GM13976 (cell line): ENCODE results near the gene RTRAF.

Experiments used
- DNase-seq: peaks from one replicate; pipeline ENCODE4 v3.0.0; 2012; ENCODE audit warnings: low spot score
- in situ Hi-C: fragments of 300-500 bp; cut with MboI; formaldehyde crosslinking; loops from one replicate; pipeline ENCODE4 v1.12.0; 2022; ENCODE audit warnings: low sequenced_read_pairs, mixed read lengths, inconsistent platforms; ENCODE audit not compliant: unreplicated experiment
- TF ChIP-seq, protein P1 (sequence below): IDR thresholded peaks from 2 replicates; pipeline ENCODE4 v1.5.1; 2012; ENCODE audit warnings: borderline replicate concordance, mild to moderate bottlenecking; ENCODE audit not compliant: insufficient read depth; ENCODE audit errors: extremely low read depth, missing control alignments, control extremely low read depth

RTRAF gene

DNA sequence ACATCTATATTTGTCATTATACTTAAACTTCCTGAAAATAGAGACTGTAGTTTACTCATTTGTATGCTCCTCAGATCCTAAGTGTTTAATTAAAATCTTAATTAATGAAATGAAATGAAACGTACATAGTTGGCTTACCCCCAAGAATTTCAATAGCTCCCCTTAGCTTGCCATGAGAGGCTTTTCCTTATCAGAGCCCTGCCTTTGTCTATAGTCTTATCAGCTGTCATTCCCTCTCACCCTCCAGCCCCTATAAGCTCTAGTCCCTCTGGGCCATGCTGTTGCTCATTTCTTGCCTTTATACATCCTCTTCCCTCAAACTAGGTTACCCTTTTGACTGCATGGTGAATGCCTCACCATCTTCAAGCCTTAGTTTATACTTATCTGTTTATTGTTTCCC, 1.1 kb upstream of the RTRAF start:
- no peak for DNase-seq
- TF ChIP-seq, protein P1, sequence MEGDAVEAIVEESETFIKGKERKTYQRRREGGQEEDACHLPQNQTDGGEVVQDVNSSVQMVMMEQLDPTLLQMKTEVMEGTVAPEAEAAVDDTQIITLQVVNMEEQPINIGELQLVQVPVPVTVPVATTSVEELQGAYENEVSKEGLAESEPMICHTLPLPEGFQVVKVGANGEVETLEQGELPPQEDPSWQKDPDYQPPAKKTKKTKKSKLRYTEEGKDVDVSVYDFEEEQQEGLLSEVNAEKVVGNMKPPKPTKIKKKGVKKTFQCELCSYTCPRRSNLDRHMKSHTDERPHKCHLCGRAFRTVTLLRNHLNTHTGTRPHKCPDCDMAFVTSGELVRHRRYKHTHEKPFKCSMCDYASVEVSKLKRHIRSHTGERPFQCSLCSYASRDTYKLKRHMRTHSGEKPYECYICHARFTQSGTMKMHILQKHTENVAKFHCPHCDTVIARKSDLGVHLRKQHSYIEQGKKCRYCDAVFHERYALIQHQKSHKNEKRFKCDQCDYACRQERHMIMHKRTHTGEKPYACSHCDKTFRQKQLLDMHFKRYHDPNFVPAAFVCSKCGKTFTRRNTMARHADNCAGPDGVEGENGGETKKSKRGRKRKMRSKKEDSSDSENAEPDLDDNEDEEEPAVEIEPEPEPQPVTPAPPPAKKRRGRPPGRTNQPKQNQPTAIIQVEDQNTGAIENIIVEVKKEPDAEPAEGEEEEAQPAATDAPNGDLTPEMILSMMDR = no peak
- in situ Hi-C loops = no loop called here

DNA sequence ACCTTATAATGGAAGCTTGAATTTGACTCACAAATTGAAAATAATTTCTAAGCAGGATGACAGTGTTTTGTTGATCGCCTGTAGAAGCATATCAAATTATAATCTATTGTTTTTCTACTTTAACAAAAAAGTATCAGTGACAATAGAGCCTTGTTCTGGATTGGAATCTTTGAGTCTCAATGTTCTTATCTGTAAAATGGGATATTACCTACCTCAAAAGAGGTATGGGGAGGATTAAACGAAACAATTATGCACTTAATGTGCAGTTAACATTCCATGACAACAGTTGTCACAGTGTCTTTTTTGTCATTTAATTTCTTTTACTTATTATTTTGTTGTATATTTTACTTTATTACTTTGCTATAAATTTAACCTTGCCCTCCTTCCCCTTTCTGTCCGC, 1.1 kb downstream of the RTRAF start:
- no peak for DNase-seq
- in situ Hi-C loops = no loop called here
- TF ChIP-seq, protein P1 = no peak

DNA sequence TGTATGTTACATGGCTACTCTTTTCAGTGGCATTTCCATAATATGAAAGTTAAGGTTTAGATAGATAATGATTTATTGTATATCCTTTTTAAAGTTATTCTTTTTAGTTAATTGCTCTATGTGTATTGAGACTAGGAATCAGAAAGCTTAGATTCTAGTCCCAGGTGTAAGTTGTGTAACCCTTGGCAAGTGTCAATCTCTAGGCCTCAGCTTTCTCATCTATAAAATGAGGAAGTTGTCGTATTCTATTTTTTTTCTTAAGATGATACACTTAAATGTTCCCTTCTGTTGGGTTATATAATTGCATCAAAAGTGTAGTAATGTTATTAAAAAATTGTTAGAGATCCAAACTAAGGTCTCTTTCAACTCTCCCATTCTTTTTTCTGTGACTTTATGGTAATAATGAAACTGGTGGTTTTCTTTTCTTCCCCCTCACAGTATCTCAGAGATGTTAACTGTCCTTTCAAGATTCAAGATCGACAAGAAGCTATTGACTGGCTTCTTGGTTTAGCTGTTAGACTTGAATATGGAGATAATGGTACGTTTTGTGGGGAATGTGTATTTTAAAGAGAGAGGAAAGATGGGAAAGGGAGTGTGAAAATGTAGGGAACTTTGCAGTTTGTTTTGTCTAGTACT, 4.1 kb downstream of the RTRAF start:
- TF ChIP-seq, protein P1 = no peak
- no peak for DNase-seq
- in situ Hi-C loops = no loop called here

DNA sequence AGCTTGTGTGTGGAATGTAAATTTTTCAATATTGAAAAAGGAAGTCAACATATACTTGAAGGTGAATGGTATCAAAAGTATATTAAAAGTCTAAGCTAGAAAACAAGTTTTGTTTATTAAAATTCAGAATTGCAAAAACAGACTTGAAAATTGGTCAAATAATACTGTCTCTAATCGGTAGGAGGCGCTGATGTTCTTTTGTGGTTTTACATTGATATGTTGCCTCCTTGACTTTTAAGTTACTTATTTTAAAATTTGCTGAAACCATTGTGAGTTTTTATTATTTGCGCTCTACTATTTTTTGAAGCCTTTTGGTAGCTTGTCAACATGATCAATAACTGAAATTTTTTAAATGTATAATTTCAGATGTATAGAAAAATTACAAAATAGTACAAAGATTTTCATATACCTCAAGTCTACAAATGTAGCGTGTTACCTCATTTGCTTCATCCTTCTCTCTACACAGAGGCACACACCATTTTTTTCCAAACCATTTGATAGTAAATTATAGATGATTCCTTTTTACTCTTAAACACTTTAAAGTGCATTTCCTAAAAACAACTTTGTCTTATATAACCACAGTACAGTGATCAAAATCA, 6.9 kb downstream of the RTRAF start:
- in situ Hi-C loops = no loop called here
- no peak for DNase-seq
- TF ChIP-seq, protein P1 = no peak

DNA sequence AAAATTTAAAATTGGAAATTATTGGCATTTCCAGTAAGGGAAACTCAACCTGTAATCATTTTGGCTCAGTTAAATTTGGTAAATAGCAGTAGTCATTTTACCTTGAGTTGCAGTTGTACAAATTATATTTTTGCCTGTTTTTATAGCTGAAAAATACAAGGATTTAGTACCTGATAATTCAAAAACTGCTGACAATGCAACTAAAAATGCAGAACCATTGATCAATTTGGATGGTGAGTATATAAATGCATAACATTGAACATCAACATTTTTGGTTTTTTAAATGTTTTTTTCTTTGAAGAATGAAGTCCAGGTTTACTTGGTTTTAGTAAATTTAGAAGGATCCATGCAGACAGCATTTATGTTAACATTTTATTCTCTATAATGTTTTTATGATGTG, 9.0 kb downstream of the RTRAF start:
- DNase-seq = no peak
- in situ Hi-C loops = no loop called here
- TF ChIP-seq, protein P1 = no peak

DNA sequence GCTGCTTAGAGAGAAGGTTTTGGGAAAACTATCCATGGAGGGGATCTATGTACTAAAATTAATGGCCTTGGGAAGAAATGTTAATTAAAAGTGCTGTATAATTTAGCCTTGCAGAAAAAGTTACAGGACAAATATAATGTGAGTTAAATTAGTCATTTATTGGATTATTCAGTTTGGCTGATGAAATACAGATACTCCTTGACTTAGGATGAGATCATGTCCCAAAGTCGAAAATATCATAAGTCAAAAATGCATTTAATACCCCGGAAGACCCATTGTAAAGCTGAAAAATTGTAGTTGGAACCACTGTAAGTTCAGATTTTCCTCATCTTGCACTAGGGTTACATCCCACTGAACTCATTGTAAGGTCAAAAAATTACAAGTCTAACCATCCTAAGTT, 9.7 kb downstream of the RTRAF start:
- in situ Hi-C loops = no loop called here
- TF ChIP-seq, protein P1 = no peak
- no peak for DNase-seq
